GM12865 (cell line): ENCODE results near the gene NKD1.
"Not testable (repeated sequence)": the region's sequence is repeated elsewhere in the genome, so short reads cannot be mapped to it uniquely, and the experiment has no call there.

Source experiments
- DNase-seq: peaks from one replicate; pipeline ENCODE4 v3.0.0; 2010; ENCODE audit warnings: low read depth
- H3K4me3 ChIP-seq: 2 replicates; pipeline ENCODE4 v1.5.1; 2011; ENCODE audit warnings: mild to moderate bottlenecking, low read depth, low read length, control low read depth
- TF ChIP-seq, protein P1 (sequence below): IDR thresholded peaks from 2 replicates; pipeline ENCODE4 v1.5.1; 2011; ENCODE audit warnings: low read length, control low read depth, low read depth, inconsistent platforms; ENCODE audit not compliant: insufficient read depth; ENCODE audit errors: missing control alignments

The NKD1 gene

DNA sequence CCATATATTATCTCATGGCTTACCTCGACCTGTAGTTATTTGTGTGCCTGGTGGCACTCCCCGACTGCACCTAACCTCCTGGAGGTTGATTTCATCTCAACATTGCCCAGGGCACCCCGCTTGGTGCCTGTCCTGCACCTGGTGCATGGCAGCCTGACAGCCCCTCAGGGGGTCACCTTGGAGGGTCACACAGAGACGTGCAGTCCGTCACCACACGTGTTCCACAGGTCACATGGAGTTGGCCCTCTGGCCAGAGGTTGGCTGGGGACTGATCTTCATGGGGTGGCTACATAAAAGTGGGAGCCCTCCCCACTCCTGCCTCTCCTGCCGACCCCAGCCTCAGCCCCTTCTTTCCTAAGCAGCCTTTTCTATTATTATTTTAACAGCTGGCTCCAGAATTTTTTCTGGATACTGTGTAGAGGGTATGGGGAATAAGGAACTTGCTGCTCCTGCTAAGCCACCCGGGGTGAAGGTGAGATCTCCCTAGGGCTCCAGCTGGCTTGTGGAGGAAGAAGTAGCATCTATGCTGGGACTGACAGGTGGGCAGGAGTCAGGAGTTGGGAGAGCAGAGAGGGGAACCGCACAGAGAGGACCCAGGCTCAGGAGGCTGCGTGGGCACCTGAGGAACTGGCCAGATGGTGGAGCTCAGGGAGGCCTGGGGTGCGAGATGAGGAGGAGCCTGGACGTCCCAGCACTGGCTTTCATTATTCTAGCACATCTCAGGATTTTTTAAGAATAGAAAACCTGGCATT, 12.5 kb upstream of the NKD1 start:
- H3K4me3 ChIP-seq = no peak overlapping the region
- TF ChIP-seq, protein P1, sequence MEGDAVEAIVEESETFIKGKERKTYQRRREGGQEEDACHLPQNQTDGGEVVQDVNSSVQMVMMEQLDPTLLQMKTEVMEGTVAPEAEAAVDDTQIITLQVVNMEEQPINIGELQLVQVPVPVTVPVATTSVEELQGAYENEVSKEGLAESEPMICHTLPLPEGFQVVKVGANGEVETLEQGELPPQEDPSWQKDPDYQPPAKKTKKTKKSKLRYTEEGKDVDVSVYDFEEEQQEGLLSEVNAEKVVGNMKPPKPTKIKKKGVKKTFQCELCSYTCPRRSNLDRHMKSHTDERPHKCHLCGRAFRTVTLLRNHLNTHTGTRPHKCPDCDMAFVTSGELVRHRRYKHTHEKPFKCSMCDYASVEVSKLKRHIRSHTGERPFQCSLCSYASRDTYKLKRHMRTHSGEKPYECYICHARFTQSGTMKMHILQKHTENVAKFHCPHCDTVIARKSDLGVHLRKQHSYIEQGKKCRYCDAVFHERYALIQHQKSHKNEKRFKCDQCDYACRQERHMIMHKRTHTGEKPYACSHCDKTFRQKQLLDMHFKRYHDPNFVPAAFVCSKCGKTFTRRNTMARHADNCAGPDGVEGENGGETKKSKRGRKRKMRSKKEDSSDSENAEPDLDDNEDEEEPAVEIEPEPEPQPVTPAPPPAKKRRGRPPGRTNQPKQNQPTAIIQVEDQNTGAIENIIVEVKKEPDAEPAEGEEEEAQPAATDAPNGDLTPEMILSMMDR = no peak
- no peak for DNase-seq

DNA sequence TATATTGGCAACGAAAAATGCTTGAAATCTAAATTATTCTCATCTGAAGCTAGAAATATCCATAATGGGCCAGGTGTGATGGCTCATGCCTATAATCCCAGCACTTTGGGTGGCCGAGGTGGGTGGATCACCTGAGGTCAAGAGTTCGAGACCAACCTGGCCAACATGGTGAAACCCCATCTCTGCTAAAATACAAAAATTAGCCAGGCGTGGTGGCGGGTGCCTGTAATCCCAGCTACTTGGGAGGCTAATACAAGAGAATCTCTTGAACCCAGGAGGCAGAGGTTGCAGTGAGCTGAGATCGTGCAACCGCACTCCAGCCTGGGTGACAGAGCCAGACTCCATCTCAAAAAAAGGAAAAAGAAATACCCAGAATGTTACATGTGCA, 11.9 kb upstream of the NKD1 start:
- not testable (repeated sequence) for H3K4me3 ChIP-seq, DNase-seq

DNA sequence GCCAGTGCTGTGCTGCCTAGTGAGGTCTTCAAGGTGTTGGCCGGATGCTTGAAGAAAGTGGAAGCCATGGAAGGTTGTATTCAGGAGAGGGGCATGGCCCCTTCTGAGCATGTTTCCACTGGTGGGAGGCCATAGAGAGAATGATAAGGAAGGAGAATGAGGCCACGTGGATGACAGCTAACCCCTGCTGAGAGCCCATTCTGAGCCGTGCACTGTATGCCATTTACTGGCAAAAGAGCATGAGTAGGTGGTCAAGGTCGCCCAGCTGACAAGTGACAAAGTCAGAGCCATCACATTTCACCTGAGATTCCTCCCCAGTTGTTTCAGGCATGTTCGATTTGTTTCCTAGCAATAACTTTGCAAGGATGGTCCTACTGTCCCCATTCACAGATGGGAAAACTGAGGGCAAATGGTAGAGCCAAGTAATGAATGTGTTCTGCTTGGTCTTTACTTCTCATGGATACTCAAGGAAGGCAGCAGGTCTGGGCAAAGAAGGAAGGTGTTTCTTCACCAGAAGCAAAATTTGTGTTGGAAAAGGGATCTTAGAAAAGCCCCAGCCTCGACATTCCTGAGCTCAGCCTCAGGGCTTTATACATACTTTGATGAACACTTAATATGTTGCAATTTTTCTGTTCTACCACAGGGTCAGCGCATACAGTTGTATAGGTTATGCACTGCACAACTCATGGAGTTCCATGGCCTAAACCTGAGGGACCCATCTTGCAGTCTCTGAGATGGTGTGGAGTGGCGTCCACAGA, 10.5 kb upstream of the NKD1 start:
- TF ChIP-seq, protein P1 = no peak
- H3K4me3 ChIP-seq = no peak overlapping the region
- no peak for DNase-seq

DNA sequence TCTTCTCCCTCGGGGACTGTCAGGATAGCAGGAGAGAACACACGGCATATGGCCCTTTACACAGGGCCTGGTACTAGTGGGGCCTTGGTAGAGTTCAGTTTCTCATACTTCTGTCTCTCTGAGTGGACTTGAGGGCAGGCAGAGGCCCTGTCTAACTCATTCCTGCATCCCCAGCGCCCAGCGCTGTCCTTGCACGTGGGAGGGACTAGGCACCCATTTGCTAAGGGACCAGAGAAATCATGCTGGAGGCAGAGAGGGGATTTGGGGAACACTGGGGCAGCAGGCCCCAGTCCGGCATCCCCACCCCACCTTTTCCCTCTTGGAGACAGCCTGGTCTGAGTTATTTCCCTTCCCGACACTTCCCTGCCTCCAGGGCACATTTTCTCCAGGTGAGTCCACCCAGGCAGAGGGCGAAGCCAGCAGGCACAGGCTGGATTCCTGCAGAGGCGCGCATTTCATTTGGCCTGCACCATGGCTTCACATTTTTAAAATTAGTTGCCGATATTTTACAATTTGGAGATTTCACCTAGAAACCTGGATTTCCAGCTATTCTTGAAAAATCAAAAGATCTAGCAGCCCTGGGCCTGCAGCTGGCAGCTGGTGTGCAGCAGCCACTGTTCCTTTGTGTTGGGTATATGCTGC, 9.7 kb upstream of the NKD1 start:
- no peak overlapping the region for H3K4me3 ChIP-seq
- no peak for DNase-seq
- TF ChIP-seq, protein P1 = no peak

DNA sequence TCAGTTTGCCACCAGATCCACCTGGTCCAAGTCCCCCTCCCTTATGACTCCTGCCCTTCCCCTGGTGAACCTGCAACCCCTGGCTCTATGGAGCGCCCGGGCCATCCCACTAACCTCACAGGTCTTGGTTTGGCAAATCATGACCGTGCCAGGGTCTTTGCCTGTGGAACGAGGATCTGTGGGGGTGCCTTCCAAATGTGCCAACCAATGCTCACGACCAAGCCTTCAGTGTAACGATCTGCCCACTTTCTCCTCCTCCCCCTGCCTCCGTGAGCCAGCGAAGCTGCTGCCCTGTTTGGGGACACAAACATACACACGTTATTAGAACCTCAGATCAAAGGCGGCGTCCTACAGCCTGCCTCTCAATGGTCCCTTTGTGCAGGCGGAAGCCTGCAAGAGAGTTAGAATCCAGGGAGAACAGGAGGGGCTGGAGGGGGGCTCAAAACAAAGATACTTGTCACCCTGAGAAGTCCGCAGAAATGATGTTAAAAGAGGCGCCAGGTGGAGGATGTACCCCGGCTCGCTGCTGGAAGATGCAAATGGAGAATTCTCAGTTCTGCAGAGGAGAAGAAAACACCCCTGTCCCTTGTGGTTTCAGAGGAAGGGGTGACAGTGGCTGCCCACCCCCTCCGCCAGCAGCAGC, 9.0 kb upstream of the NKD1 start:
- TF ChIP-seq, protein P1 = no peak
- DNase-seq = no peak

DNA sequence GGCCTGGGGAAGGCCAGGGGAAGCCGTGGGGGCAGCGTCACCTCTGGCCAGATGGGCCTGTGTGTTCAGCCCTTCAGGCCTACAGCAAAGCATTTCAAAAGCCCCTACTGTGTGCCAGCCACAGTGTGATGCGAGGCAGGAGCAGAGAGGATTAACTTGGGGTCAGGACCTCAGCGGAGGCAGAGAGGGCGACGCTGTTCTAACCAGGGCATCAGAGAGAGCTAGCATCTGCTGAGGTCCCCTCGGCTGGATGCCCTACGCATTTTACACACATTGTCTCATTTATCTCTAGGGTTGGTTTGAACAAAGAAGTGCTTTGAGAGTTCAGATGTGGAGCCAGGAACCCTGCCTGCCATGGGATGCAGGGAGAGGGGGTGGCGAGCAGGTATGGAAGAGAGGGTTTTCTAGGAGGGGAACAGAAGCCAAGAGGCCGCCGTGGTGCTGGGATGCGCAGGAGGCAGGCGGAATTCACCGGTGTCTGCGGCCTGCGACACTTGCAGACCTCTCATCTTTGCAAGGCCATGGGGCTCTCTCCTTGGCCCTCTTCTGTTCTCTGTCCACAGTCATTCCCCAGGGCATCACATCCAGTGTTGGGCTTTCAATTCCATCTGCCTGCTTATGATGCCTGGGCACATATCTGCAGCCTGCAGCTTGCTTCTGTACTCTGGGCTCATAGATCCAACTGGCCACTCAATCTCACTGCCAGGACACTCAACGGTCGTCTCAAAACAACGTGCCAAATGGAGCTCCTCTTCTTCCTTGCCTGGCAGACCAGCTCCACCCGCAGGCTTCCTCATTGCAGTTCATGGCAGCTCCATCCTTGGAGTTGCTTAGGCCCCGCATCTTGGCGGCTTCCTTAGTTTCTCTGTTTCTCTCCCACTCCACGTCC, 8.1 kb upstream of the NKD1 start:
- TF ChIP-seq, protein P1 = no peak
- no peak for DNase-seq
- no peak overlapping the region for H3K4me3 ChIP-seq

More for the DNA sequence above, 9.0 kb upstream of the NKD1 start:
- no peak overlapping the region for H3K4me3 ChIP-seq
